Erythroblast (primary cell): ENCODE data around the gene TXNDC12.
A peak's percentile ranks its signal among the peaks of the same experiment; 100 is the strongest.
"Not testable (repeated sequence)": the region's sequence is repeated elsewhere in the genome, so short reads cannot be mapped to it uniquely, and the experiment has no call there.

Experiments
- DNase-seq, 2 experiments: peaks; one replicate each; lab custom pipeline; 2025; lab: John Stamatoyannopoulos, UW
- GATA1 ChIP-seq: IDR thresholded peaks from 2 replicates; pipeline ENCODE4 v1.6.1; 2011; ENCODE audit warnings: low read depth, mild to moderate bottlenecking, control low read depth, low read length, moderate library complexity
- POLR2A ChIP-seq: IDR thresholded peaks from 2 replicates; pipeline ENCODE4 v1.6.1; 2011; ENCODE audit warnings: mild to moderate bottlenecking, low read length

TXNDC12 gene

DNA sequence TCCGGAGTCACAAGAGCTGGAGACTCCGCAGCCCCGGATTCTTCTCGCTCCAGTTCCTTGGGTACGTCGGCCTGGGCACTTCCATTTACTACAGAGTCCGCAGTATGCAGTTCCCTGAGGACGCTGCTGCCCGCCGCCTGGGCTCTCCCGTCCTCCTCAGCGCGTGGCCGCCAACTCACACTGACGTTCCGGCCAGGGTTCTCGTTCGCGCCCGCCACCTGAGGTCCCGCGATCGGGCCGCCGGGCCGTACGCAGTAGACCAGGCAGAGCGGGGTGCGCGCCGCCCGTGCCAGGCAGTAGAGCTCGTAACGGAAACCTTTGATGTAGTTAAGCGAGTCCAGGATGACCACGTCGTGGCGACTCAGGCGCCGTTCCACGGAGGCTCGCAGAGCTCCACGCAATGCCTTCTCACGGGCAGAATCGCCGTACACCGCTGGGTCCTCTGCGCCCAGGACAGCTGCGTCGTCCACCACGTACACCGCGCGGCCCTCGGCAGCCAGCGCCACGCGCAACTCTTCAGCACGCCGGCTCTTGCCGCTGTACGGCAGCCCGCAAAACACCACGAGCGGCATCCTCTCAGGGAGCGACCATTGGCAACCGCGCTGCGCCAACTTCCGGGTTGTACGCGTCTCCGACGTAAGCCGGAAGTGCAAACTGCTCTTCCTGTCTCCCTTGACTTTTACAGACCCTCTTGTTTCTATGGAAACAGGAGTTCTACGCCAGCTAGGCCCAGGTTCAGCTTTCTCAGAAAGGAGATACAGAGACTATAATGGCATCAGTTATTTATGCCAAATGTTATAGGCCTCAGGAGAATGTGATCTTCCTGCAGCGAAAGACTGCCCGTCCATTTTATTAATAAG, 21.6 kb downstream of the TXNDC12 start, which contains the start of gene KTI12:
KTI12 (minus strand) TSS at position 621 of the 860 bp plus-strand sequence; CDS start at position 572, 49 bp downstream.
- DNase-seq, result peak; percentile 91 to 93
- TF ChIP-seq POLR2A (peak; percentile 92), GATA1 (no peak)

DNA sequence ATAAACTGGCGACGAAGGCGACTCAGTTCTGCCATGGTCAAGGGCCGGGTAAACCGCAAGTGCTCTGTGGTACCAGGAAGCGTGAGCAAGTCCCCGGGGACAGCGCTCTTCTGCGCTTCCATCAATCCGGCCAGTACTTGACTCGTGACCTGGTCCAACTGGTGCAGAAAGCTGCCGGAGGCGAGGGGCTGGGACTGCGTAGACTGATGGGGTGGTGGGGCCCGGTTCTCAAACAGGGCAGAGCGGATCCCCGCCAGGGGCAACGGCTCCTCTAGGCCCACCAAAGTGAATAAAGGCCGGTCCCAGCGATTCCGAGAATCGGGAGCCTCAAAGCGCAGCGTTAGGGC, 22.2 kb downstream of the TXNDC12 start:
- no peak for TF ChIP-seq GATA1
- no peak for TF ChIP-seq POLR2A
- peak; percentile 51 to 59 for DNase-seq

DNA sequence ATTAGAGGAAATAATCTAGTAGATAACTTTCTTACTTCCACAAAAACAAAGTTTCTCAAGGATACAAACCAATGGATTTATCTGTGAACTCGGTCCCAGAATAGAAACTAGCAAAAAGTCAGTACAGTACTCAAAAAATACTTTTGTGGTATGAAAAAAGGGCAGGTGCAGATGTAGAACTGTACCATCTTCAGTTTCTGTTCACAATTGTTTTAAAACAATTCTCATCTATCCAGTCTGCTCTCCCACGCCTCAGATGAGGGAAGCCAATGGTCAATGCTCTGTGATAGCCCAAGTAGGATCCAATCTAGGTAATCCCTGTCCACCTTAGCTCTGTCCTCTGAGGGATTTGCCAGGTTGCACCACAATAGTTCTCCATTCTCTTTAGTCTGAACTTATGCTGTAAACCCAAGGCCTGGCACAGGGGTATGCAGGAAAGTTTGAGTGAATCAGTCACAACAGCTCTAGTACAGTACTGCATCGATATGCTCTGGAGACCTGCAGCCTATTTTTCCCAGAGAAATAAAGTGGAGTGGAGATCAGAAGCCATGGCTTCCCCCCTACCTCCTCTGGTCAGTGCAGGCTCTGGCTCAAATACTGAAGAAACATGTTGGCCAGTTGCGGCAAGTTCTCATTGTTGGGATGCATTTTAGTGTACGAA, 22.7 kb downstream of the TXNDC12 start:
- TF ChIP-seq POLR2A (no peak), GATA1 (no peak)
- peak in 1 of 2 experiments; percentile 26 for DNase-seq

DNA sequence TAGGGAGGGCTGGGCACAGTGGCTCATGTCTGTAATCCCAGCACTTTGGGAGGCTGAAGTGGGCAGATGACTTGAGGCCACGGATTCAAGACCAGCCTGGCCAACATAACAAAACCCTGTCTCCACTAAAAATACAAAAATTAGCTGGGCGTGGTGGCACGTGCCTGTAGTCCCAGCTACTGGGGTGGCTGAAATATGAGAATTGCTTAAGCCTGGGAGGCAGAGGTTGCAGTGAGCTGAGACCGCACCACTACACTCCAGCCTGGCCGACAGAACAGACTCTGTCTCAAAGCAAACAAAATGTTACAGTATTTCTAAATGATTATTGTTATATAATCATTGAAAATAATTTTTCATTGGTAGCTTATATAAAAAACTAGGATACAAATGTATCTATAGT, 26.2 kb downstream of the TXNDC12 start:
- not testable (repeated sequence) for DNase-seq

DNA sequence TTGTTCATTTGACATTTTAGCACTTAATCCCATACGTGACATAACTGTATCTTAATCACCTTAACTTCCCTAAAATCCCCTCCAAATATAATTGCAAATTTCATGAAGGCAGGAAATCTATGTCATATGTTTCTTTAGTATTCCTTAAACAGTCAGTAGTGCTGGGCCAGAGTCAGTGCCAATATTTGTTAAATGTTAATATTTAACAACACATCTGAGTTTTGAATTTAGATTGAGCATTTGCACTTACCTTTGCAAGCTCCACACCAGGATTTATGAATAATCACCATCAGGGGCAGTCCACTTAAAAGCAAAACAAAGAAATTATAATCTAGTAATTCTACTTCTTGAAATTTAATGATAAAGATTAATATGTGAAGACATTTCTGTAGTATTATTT, 26.7 kb downstream of the TXNDC12 start:
- TF ChIP-seq POLR2A (no peak), GATA1 (no peak)
- no peak for DNase-seq

DNA sequence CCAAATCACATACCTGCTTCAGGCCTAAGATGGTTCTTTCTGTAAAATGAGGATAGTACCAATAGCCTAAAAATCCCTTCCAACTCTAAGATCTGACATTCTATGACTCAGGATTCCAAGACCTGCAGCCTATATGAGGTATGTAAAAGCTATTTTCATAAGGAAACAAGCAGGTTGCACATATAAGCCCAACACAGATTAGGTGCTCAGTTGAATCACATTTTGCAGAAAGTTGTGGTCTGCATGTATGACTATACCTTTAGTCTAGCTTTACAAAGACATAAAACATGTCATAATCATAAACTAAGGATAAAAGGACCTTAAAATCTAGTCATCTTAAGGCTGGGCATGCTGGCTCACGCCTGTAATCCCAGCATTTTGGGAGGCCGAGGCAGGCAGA, 28.7 kb downstream of the TXNDC12 start:
- TF ChIP-seq GATA1 (no peak), POLR2A (no peak)
- DNase-seq, result no peak

DNA sequence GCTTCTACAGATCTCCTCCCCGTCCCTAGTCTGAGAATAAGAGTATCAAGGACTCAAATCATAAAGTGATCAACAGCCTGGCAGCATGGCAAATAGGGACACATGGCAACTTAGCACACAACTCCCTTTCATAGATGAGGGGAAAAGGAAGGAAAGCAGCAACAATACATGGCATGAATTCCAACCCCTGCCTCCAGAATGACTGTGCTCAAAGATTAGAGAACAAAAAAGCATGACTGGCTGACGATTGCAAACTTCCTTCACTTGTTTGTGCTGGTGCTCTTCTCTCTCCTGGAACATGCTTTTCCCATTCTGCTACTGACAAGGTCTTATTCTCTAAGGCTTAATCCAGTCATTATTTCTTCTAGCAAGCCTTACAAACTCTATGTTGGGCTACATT, 32.9 kb downstream of the TXNDC12 start:
- no peak for TF ChIP-seq POLR2A
- no peak for TF ChIP-seq GATA1
- no peak for DNase-seq

DNA sequence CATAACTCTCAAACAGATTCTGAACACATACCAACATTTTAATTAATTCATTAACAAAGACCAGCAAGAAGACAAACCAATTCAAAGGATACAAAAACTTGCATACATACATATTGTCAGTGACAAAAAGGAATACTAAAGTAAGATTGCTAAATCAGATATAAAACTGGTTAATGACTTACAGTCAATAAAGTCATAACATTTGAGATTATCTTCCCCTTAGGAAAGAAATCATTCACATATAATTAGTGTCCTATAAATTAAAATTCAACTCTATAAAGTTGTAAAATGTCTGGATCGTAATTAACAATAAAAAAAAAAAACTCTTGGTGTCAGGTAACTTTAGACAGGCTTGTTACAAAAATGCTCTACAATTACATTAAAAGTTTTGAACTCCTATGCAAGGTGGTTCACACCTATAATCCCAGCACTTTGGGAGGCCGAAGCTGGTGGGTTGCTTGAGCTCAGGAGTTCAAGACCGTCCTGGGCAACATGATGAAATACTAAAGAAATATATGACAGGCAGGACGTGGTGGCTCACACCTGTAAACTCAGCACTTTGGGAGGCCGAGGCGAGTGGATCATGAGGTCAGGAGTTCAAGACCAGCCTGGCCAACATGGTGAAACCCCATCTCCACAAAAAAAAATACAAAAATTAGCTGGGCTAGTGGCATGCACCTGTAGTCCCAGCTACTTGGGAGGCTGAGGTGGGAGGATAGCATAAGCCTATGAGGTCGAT, 46.8 kb downstream of the TXNDC12 start:
- DNase-seq, result no peak
- TF ChIP-seq POLR2A, result no peak
- TF ChIP-seq GATA1, result no peak

DNA sequence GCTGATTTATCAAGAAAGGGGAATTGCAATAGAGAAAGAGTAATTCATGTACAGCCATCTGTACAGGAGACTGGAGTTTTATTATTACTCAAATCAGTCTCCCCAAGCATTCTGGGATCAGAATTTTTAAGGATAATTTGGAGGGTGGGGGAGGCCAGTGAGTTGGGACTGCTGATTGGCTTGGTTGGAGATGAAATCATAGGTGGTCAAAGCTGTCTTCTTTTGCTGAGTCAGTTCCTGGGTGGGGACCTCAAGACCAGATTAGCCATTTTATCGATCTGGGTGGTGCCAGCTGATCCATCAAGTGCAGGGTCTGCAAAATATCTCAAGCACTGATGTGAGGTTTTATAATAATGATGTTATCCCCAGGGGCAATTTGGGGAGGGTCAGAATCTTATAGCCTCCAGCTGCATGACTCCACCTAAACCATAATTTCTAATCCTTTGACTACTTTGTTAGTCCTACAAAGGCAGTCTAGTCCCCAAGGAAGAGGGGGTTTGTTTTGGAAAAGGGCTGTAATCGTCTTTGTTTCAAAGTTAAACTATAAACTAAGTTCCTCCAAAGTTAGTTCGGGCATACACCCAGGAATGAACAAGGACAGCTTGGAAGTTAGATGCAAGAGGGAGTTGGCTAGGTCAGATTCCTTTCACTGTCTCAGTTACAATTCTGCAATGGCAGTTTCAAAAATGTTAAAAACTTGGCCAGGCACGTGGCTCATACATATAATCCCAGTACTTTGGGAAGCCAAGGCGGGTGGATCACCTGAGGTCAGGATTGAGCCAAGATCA, 47.6 kb downstream of the TXNDC12 start:
- DNase-seq, result no peak
- TF ChIP-seq GATA1, result no peak
- no peak for TF ChIP-seq POLR2A

DNA sequence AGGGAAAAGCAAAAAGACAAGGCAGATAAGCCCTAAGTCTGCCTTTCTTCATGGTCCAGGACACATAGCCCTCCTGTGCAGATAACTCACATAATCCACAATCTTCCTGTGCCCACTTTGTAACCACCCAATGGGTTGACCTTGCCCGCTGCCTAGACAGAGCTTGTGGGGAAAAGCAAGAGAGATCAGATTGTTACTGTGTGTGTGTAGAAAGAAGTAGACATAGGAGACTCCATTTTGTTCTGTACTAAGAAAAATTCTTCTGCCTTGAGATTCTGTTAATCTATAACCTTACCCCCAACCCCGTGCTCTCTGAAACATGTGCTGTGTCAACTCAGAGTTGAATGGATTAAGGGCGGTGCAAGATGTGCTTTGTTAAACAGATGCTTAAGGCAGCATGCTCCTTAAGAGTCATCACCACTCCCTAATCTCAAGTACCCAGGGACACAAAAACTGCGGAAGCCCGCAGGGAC, 48.9 kb downstream of the TXNDC12 start:
- DNase-seq, result not testable (repeated sequence)

DNA sequence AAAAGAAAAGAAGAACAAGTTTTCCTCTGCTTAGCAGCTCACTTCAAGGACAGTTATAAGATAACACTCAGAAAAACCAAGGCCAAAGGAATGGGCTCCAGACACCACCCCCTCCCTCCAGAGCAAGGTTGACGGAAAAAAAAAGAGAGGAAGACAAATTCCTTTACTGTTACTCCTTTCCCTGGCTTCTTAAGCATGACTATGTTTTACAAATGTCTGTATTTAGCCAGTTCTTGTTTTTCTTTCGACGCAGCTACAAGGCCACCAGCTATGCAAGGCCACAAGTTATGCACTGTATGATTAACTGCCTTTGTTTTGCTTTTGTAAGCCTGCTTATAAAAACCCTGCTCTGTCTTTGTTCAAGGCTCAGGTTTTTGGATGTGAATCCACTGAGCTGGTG, 49.4 kb downstream of the TXNDC12 start:
- DNase-seq, result not testable (repeated sequence)

DNA sequence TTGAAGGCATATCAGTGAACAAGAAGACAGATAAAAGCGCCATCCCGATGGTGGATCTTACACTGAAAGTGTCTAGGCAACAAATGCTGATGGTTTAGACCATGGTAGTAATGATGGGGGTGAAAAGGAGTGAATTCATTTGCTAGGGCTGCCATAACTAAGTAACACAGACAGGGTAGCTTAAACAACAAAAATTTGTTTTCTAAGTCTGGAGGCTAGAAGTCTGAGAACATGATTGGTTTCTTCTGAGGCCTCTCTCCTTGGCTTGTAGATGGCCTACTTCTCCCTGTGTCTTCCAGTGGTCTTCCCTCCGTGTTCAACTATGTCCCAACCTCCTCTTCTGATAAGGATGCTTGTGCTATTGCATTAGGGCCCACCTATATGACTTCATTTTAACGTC, 51.1 kb downstream of the TXNDC12 start:
- no peak for TF ChIP-seq POLR2A
- DNase-seq, result no peak

DNA sequence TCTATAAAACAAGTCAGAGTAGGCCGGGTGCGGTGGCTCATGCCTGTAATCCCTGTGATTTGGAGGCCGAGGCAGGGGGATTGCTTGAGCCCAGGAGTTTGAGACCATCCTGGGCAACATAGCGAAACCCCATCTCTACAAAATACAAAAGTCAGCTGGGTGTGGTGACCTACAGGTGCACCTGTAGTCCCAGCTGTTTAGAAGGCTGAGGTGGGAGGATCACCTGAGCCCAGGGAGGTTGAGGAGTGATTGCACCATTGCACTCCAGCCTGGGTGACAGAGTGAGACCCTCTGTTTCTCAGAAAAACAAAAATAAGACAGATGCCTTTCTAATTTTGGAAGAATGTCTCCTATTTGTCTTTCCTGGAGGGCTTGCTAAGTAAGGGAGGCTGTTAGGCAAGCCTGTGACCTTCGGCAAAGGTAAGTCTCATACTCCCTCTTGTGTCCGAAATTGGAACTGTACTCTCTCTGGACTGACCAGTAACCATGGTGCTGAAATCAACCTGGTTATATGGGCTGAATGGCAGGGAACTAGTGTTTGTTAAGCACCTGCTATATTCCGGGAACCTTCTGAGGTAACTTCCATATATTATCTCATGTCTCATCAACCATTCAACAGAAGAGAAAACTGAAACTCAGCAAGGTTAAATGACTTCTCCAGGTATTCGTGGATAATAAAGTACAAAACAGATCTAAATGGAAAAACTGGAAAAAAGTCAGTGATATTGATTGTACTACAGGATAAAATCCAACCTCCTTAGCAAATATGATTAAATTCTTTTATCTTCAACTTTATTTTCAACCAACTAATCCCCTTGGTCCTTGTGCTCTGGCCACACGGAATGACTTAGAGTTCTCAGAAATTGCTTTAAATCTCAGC, 52.7 kb downstream of the TXNDC12 start:
- DNase-seq, result peak; percentile 80 to 90

DNA sequence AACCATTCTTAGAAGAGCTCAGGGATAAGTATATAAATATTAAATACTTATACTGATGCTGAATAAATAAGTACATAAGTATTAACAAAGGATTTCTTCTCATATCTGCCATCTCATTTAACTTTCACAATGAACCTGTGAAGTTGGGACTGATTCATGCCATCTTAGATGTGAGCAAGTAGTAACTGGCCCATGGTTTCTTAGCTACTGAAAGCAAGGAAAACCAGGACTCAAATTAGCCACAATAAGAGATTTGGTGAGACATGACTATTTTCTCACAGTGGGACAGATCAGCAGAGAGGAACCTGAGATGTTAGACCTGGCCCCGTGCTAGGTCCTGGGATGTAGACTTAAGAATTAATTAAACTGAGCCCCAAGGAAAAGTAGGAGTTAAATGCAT, 56.3 kb downstream of the TXNDC12 start:
- no peak for DNase-seq
- TF ChIP-seq POLR2A (no peak), GATA1 (no peak)

More for the DNA sequence above, 52.7 kb downstream of the TXNDC12 start:
- TF ChIP-seq GATA1, result no peak
- no peak for TF ChIP-seq POLR2A
